ENCODE results near the gene FNDC3A.

The FNDC3A gene

GRCh38 chr13:49183672-49184325 lies 208.1 kb downstream of the FNDC3A start:
- TF ChIP-seq POU2F2 (IDR thresholded peaks at IDR 0.05; ENCODE audit: low read depth, low read length) (no peak), SPI1 (IDR thresholded peaks at IDR 0.05; ENCODE audit: low read depth, low read length) (no peak), PAX5 (IDR thresholded peaks at IDR 0.05; ENCODE audit: insufficient read depth, low read length, severe bottlenecking) (no peak), TAF1 (IDR thresholded peaks at IDR 0.05; ENCODE audit: low read depth, low read length) (no peak), POLR2A (IDR thresholded peaks at IDR 0.05; ENCODE audit: low read depth, low read length) (no peak), POLR2AphosphoS5 (IDR thresholded peaks at IDR 0.05; ENCODE audit: low read depth, low read length) (no peak)
- FAIRE-seq (no peak), DNase-seq (ENCODE audit: insufficient read length, low spot score) (no peak)

DNA sequence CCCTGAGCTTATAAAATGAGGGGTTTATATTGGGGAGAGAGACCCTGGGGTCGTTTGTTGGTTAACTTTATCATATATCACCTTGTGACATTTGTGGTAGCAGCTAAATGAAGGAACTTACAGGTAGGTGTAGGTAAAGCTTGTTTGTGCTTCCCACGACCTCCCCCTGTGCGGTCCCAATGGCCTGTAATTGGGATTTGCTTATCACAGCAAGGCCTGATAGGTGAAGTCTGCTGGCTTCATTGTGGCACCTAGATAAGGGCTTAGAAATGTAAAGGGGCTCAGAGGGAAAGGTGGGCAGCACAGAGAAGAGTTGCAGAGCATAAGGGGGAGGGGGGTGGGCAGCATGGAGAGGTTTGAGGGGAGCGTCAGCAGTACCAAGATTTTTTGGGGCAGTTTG lies 208.9 kb downstream of the FNDC3A start:
- no peak for FAIRE-seq
- no peak for DNase-seq (ENCODE audit: insufficient read length, low spot score)
- TF ChIP-seq POLR2A (IDR thresholded peaks at IDR 0.05; ENCODE audit: low read depth, low read length), result no peak
- TF ChIP-seq POLR2AphosphoS5 (IDR thresholded peaks at IDR 0.05; ENCODE audit: low read depth, low read length), result no peak

GRCh38 chr13:49185264-49185663 lies 209.6 kb downstream of the FNDC3A start:
- FAIRE-seq (peak; percentile 67), DNase-seq (ENCODE audit: insufficient read length, low spot score) (no peak)
- TF ChIP-seq POLR2AphosphoS5 (IDR thresholded peaks at IDR 0.05; ENCODE audit: low read depth, low read length) (no peak), PAX5 (IDR thresholded peaks at IDR 0.05; ENCODE audit: insufficient read depth, low read length, severe bottlenecking) (no peak), SPI1 (IDR thresholded peaks at IDR 0.05; ENCODE audit: low read depth, low read length) (no peak), POLR2A (IDR thresholded peaks at IDR 0.05; ENCODE audit: low read depth, low read length) (no peak), TAF1 (IDR thresholded peaks at IDR 0.05; ENCODE audit: low read depth, low read length) (no peak), POU2F2 (IDR thresholded peaks at IDR 0.05; ENCODE audit: low read depth, low read length) (no peak)

GRCh38 chr13:49190901-49191300 lies 215.2 kb downstream of the FNDC3A start:
- FAIRE-seq (no peak), DNase-seq (ENCODE audit: insufficient read length, low spot score) (no peak)
- TF ChIP-seq PAX5 (IDR thresholded peaks at IDR 0.05; ENCODE audit: insufficient read depth, low read length, severe bottlenecking) (no peak), POU2F2 (IDR thresholded peaks at IDR 0.05; ENCODE audit: low read depth, low read length) (no peak), POLR2A (IDR thresholded peaks at IDR 0.05; ENCODE audit: low read depth, low read length) (no peak), SPI1 (IDR thresholded peaks at IDR 0.05; ENCODE audit: low read depth, low read length) (no peak), TAF1 (IDR thresholded peaks at IDR 0.05; ENCODE audit: low read depth, low read length) (no peak), POLR2AphosphoS5 (IDR thresholded peaks at IDR 0.05; ENCODE audit: low read depth, low read length) (no peak)

- no peak for DNase-seq (ENCODE audit: insufficient read length, low spot score)
- TF ChIP-seq SPI1 (IDR thresholded peaks at IDR 0.05; ENCODE audit: low read depth, low read length) (no peak), POU2F2 (IDR thresholded peaks at IDR 0.05; ENCODE audit: low read depth, low read length) (no peak), POLR2AphosphoS5 (IDR thresholded peaks at IDR 0.05; ENCODE audit: low read depth, low read length) (no peak)
Observed at GRCh38 chr13:49206641-49207040, 230.9 kb downstream of the FNDC3A start.

DNA sequence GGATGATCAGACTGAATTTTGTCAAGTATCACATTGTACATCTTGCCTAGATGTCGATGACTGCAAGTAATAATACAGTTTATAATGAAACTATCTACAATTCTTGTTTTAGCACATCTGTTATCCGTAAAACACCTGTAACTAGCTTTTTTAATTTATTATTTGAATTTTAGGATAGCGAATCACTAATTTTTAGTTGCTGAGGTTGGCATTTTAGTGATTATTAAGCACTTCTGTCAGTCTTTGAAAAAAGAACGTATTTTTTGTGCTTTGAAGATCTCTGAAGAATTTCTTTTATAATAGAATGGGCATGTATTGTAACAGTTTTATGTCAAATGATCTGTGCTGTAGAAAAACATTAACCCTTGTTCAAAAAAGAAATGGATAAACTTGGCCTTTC lies 232.9 kb downstream of the FNDC3A start:
- DNase-seq (ENCODE audit: insufficient read length, low spot score) (no peak), FAIRE-seq (no peak)
- TF ChIP-seq POLR2AphosphoS5 (IDR thresholded peaks at IDR 0.05; ENCODE audit: low read depth, low read length) (no peak), TAF1 (IDR thresholded peaks at IDR 0.05; ENCODE audit: low read depth, low read length) (no peak), POLR2A (IDR thresholded peaks at IDR 0.05; ENCODE audit: low read depth, low read length) (no peak), PAX5 (IDR thresholded peaks at IDR 0.05; ENCODE audit: insufficient read depth, low read length, severe bottlenecking) (no peak), POU2F2 (IDR thresholded peaks at IDR 0.05; ENCODE audit: low read depth, low read length) (no peak), SPI1 (IDR thresholded peaks at IDR 0.05; ENCODE audit: low read depth, low read length) (no peak)

More at GRCh38 chr13:49206641-49207040, 230.9 kb downstream of the FNDC3A start:
- no peak for FAIRE-seq

DNA sequence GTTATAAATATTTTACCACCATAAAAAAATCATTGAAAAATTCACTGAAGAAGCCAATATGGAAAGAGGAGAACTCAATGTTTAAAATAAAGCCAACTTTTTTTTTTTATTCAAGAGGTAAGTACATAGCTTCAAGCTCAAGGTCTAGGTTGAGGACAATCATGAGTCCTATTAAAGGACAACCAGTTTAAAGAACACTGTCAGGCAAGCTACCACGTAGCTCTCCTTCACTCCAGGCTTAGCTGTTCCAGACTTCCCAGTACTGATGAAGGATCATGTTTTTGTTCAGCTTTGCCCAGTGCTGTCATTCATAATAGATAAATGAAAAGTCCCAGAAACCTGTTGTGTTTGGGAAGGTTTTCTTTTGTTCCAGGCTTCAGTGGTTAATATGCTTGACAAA lies 234.4 kb downstream of the FNDC3A start:
- DNase-seq (ENCODE audit: insufficient read length, low spot score) (no peak), FAIRE-seq (no peak)
- no peak for TF ChIP-seq TAF1 (IDR thresholded peaks at IDR 0.05; ENCODE audit: low read depth, low read length)
- no peak for TF ChIP-seq PAX5 (IDR thresholded peaks at IDR 0.05; ENCODE audit: insufficient read depth, low read length, severe bottlenecking)
- no peak for TF ChIP-seq POU2F2 (IDR thresholded peaks at IDR 0.05; ENCODE audit: low read depth, low read length)
- TF ChIP-seq POLR2AphosphoS5 (IDR thresholded peaks at IDR 0.05; ENCODE audit: low read depth, low read length), result no peak
- TF ChIP-seq POLR2A (IDR thresholded peaks at IDR 0.05; ENCODE audit: low read depth, low read length), result no peak
- no peak for TF ChIP-seq SPI1 (IDR thresholded peaks at IDR 0.05; ENCODE audit: low read depth, low read length)

GRCh38 chr13:49210669-49211068 lies 235.0 kb downstream of the FNDC3A start:
- FAIRE-seq, result no peak
- TF ChIP-seq TAF1 (IDR thresholded peaks at IDR 0.05; ENCODE audit: low read depth, low read length), result no peak
- TF ChIP-seq PAX5 (IDR thresholded peaks at IDR 0.05; ENCODE audit: insufficient read depth, low read length, severe bottlenecking), result no peak
- no peak for TF ChIP-seq SPI1 (IDR thresholded peaks at IDR 0.05; ENCODE audit: low read depth, low read length)
- no peak for TF ChIP-seq POLR2A (IDR thresholded peaks at IDR 0.05; ENCODE audit: low read depth, low read length)
- no peak for TF ChIP-seq POU2F2 (IDR thresholded peaks at IDR 0.05; ENCODE audit: low read depth, low read length)
- no peak for TF ChIP-seq POLR2AphosphoS5 (IDR thresholded peaks at IDR 0.05; ENCODE audit: low read depth, low read length)

DNA sequence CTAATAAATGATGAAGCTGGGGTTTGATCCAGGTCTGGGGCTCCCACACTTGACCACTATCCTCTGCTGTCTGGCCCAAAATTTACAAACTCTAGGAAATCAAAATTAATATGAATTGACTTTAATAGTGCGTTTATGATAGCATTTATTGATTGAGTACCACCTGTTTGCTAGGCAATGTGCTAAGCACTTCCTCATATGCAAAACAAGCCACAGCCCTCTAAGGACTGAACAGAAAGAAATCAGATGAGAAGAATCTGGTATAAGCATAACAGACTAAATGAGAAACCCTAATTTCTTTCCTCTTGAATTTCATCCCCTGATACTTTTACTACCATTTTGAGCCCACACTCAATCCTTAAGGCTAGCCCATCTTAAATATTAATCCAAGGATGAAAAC lies 237.8 kb downstream of the FNDC3A start:
- no peak for TF ChIP-seq POLR2AphosphoS5 (IDR thresholded peaks at IDR 0.05; ENCODE audit: low read depth, low read length)
- TF ChIP-seq TAF1 (IDR thresholded peaks at IDR 0.05; ENCODE audit: low read depth, low read length), result no peak
- no peak for TF ChIP-seq PAX5 (IDR thresholded peaks at IDR 0.05; ENCODE audit: insufficient read depth, low read length, severe bottlenecking)
- TF ChIP-seq SPI1 (IDR thresholded peaks at IDR 0.05; ENCODE audit: low read depth, low read length), result peak; percentile 61
- DNase-seq (ENCODE audit: insufficient read length, low spot score) (no peak), FAIRE-seq (no peak)

More at GRCh38 chr13:49210669-49211068, 235.0 kb downstream of the FNDC3A start:
- no peak for DNase-seq (ENCODE audit: insufficient read length, low spot score)
